AG10803 (cell line): ENCODE results near the gene THYN1.

Experiments
- DNase-seq: peaks from one replicate; pipeline ENCODE4 v3.0.0; 2010; ENCODE audit warnings: low read depth
- H3K4me3 ChIP-seq: 2 replicates; pipeline ENCODE4 v1.5.1; 2011; ENCODE audit warnings: mild to moderate bottlenecking, low read length, control low read depth
- CTCF ChIP-seq: conservative IDR thresholded peaks from 2 replicates; pipeline ENCODE4 v1.5.1; 2011; ENCODE audit warnings: mild to moderate bottlenecking, low read length, control low read depth, inconsistent platforms

The THYN1 gene

GRCh38 chr11:134253188-134253993, at the start of gene THYN1, which contains the start of gene ACAD8:
Gene THYN1 (minus strand): TSS chr11:134253352. CDS start chr11:134252882, 470 bp downstream.
Gene ACAD8 (plus strand): TSS chr11:134253568. CDS start chr11:134253601, 33 bp downstream.
- DNase-seq = peak; percentile 94
- H3K4me3 ChIP-seq = peak within 1 kb of the TSS; percentile 93
- TF ChIP-seq CTCF = peak; percentile 22

DNA sequence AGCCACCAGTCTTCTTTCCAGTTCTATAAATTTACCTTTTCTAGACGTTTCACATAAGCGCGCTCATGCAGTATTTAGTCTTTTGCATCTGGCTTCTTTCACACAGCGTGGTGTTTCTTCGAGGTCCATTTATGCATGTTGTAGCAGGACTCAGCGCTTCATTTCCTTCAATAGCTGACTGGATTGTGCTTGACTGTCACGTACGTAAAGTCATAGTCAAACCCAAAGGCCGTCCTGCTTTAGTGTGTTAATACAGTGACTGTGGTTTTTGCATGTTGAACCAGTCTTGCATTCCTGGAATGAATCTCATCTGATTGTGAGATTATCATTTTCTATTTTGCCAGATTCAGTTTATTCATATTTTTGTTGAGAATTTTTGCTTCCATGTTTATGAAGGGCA, 41.5 kb upstream of the THYN1 start:
- no peak overlapping the region for H3K4me3 ChIP-seq
- no peak for TF ChIP-seq CTCF
- DNase-seq = no peak

- no peak overlapping the region for H3K4me3 ChIP-seq
- TF ChIP-seq CTCF = no peak
- no peak for DNase-seq
These were observed 40.3 kb upstream of the THYN1 start for GRCh38 chr11:134293119-134294113.

- DNase-seq = no peak
- H3K4me3 ChIP-seq = no peak overlapping the region
- no peak for TF ChIP-seq CTCF
These were observed 39.5 kb upstream of the THYN1 start for GRCh38 chr11:134292661-134293060.

- no peak for TF ChIP-seq CTCF
- no peak overlapping the region for H3K4me3 ChIP-seq
- DNase-seq = no peak
These were observed 38.0 kb upstream of the THYN1 start for GRCh38 chr11:134291196-134291595.

- DNase-seq = no peak
- no peak for TF ChIP-seq CTCF
- H3K4me3 ChIP-seq = no peak overlapping the region
These were observed 37.5 kb upstream of the THYN1 start for GRCh38 chr11:134290646-134291045.
